HG02763 (cell line): ENCODE results near the gene PON1.

Source experiments
- ATAC-seq: cut with Tn5 transposase; IDR thresholded peaks from one replicate; pipeline ENCODE4 v1.9.1; 2021; ENCODE audit warnings: mild to moderate bottlenecking, moderate library complexity; ENCODE audit not compliant: unreplicated experiment

Gene PON1

GRCh38 chr7:95317966-95318365 lies 6.4 kb downstream of the PON1 start:
- ATAC-seq = no peak

GRCh38 chr7:95317546-95317945 lies 6.8 kb downstream of the PON1 start:
- ATAC-seq = no peak

- no peak for ATAC-seq
These were observed 7.7 kb downstream of the PON1 start for GRCh38 chr7:95316588-95316987.

GRCh38 chr7:95312561-95312960 lies 11.8 kb downstream of the PON1 start:
- ATAC-seq = no peak

- ATAC-seq = no peak
These were observed 12.9 kb downstream of the PON1 start for GRCh38 chr7:95311389-95311788.

- no peak for ATAC-seq
These were observed 14.4 kb downstream of the PON1 start for GRCh38 chr7:95309951-95310350.

GRCh38 chr7:95304990-95305389 lies 19.3 kb downstream of the PON1 start:
- no peak for ATAC-seq

- no peak for ATAC-seq
These were observed 21.1 kb downstream of the PON1 start for GRCh38 chr7:95303013-95303905.

GRCh38 chr7:95298091-95298490 lies 26.2 kb downstream of the PON1 start:
- no peak for ATAC-seq

GRCh38 chr7:95297041-95297440 lies 27.3 kb downstream of the PON1 start:
- ATAC-seq = no peak

- no peak for ATAC-seq
These were observed 27.9 kb downstream of the PON1 start for GRCh38 chr7:95296456-95296855.

GRCh38 chr7:95295397-95295796 lies 28.9 kb downstream of the PON1 start:
- ATAC-seq = no peak

- no peak for ATAC-seq
These were observed 34.0 kb downstream of the PON1 start for GRCh38 chr7:95290166-95290830.

GRCh38 chr7:95286096-95286495 lies 38.2 kb downstream of the PON1 start:
- no peak for ATAC-seq

- ATAC-seq = no peak
These were observed 44.9 kb downstream of the PON1 start for GRCh38 chr7:95279417-95279816.

- ATAC-seq = no peak
These were observed 48.2 kb downstream of the PON1 start for GRCh38 chr7:95276114-95276513.

- ATAC-seq = no peak
These were observed 54.7 kb downstream of the PON1 start for GRCh38 chr7:95269640-95270039.

- no peak for ATAC-seq
These were observed 56.6 kb downstream of the PON1 start for GRCh38 chr7:95267754-95268153.

GRCh38 chr7:95265634-95266033 lies 58.7 kb downstream of the PON1 start:
- no peak for ATAC-seq

- no peak for ATAC-seq
These were observed 59.9 kb downstream of the PON1 start for GRCh38 chr7:95264363-95264891.

GRCh38 chr7:95263785-95264362 lies 60.5 kb downstream of the PON1 start:
- no peak for ATAC-seq

- ATAC-seq = no peak
These were observed 61.5 kb downstream of the PON1 start for GRCh38 chr7:95262875-95263274.
